Activated B cell treated with CpG ODN at 0.5 μM for 24 hours (primary cell): Measurements from ENCODE around the gene NPBWR2. TPM values are rescaled to one million over a fixed set of nuclear protein-coding genes. Genes with fewer than 3 reads are reported as not detected.

Source experiments
- ATAC-seq: fragments of 200-7000 bp; cut with Tn5 transposase; one replicate; pipeline ENCODE4 v1.10.0; 2021; ENCODE audit warnings: low read depth, mild to moderate bottlenecking, moderate library complexity
- CTCF ChIA-PET: fragments of 350-600 bp; sonication (Branson Sonifier 250); formaldehyde crosslinking; loops from one replicate; lab custom pipeline; 2021; ENCODE audit warnings: antibody characterized with exemption; lab: Charles Lee
- POLR2A ChIA-PET: fragments of 350-600 bp; sonication (Branson Sonifier 250); formaldehyde crosslinking; loops from one replicate; lab custom pipeline; 2021; ENCODE audit warnings: antibody characterized with exemption; lab: Charles Lee
- DNase-seq: peaks from one replicate; pipeline ENCODE4 v3.0.0; 2022
- H3K27ac Mint-ChIP-seq: one replicate; pipeline ENCODE4 v1.8.0; 2020; ENCODE audit warnings: mixed read lengths
- H3K27me3 Mint-ChIP-seq: one replicate; pipeline ENCODE4 v1.8.0; 2021; ENCODE audit warnings: mixed read lengths
- H3K36me3 Mint-ChIP-seq: one replicate; pipeline ENCODE4 v1.8.0; 2021; ENCODE audit warnings: low read depth, mixed read lengths
- H3K4me1 Mint-ChIP-seq: one replicate; pipeline ENCODE4 v1.8.0; 2021; ENCODE audit warnings: mixed read lengths
- H3K4me3 Mint-ChIP-seq: one replicate; pipeline ENCODE4 v1.8.0; 2020; ENCODE audit warnings: mild to moderate bottlenecking, mixed read lengths
- H3K9me3 Mint-ChIP-seq: one replicate; pipeline ENCODE4 v1.8.0; 2020; ENCODE audit warnings: mixed read lengths
- CTCF ChIP-seq: fragments of 200-600 bp; IDR thresholded peaks from one replicate; pipeline ENCODE4 v1.8.0; 2022; ENCODE audit warnings: antibody characterized with exemption, mild to moderate bottlenecking
- intact Hi-C: fragments of 100-400 bp; cut with micrococcal nuclease; formaldehyde crosslinking; loops from one replicate; pipeline ENCODE4 v1.15.1; 2024
- total RNA-seq: library from RNA; stranded (reverse); gene quantifications from 2 replicates; pipeline ENCODE4 v1.2.3, GENCODE V29; 2022

The NPBWR2 gene
- total RNA-seq, 1 donor from 2014 or later, result not detected

DNA sequence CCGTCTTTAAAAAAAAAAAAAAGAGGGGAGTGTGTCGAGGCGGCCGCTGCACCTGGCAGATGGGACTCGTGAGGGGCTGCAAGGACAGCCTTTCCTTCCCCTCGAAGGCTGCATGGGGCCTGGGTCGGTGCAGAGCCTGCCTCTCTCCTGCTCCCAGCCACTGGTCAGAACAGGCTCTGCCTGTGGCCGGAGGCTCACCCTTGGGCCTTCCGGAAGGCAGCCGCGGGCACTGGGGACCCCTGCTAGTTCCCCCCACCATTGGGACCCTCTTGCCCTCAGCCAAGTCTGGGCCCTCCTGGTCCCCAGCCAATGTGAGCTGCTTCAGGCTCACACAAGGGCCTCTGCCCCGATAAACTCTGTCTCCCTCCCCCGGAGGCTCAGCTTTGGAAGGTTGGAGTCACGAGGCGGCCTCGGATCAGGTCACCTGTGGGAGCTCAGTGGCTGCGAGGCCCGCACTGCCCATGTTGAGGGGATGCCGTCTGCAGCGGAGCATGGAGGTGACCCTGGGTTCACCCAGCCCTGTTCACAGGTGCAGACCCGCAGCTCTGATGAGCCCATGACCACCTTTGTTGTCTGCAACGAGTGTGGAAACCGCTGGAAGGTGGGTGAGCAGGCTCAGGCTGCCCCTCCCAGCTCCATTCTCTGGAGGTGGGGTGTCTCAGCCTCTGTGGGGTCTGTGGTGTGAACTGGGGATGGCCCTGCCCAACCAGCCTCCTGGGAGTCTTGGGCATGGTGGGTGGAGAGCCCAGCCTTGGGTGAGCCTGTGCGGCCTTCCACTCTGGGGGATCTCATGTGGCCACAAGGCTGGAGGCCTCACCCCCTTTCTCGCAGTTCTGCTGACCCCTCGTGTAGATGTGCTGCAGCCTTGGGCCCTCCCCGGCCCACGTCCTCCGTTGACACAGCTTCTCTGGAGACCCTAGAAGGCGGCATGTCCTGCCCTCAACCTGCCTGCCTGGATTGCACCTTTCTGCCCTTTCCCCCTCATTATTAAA lies 35.7 kb downstream of the NPBWR2 start:
- peaks cover 37% of the 10 kb centered on the region for H3K36me3 Mint-ChIP-seq
- peaks cover 67% of the 10 kb centered on the region for H3K4me1 Mint-ChIP-seq
- H3K9me3 Mint-ChIP-seq, result no peaks in the 10 kb centered on the region
- H3K27me3 Mint-ChIP-seq, result no peaks in the 10 kb centered on the region
- CTCF ChIA-PET, result interaction anchor here (1.8 kb wide), 1 partner anchor 33 kb away, joined by 4 read pairs; no protein-coding TSS in a partner anchor
- H3K4me3 Mint-ChIP-seq, result no peak overlapping the region
- intact Hi-C loops, result no loop called here
- no peak for TF ChIP-seq CTCF
- DNase-seq, result no peak
- ATAC-seq, result peak; percentile 14
- POLR2A ChIA-PET, result interaction anchor here (1.1 kb wide), 1 partner anchor 207 kb away, joined by 3 read pairs; the partner anchor contains the start of gene TPD52L2
- H3K27ac Mint-ChIP-seq, result peak overlapping the region; percentile 50

DNA sequence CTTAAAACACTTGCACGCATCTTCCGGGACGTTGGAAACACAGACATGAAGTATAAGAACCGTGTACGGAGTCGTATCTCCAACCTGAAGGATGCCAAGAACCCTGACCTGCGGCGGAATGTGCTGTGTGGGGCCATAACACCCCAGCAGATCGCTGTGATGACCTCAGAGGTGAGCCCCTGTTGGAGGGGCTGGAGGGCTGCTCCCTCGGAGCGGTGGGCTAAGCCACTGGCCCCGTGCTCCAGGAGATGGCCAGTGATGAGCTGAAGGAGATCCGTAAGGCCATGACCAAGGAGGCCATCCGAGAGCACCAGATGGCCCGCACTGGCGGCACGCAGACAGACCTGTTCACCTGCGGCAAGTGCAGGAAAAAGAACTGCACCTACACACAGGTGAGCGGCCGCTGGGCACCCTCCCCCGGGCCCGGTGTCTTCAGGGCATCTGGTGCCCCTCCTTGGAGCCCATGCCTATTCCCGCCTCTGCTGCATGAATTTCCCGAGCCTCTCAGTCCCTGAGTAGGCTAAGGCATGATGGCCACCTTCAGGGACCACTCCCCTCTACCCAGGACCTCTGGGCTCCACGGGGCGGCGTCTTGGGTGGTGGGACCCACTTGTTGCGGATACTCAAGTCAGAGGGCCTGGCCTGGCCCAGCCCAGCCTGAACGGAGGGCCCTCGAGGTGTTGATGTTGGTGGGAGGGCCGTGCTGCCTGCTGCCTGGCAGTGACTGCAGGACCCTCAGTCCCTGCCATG lies 36.9 kb downstream of the NPBWR2 start:
- intact Hi-C loops, result no loop called here
- CTCF ChIA-PET, result interaction anchor here (1.1 to 2.5 kb wide), 5 partner anchors 9 to 41 kb away, joined by 3 to 11 read pairs (median 3); partner anchors contain the start of genes LKAAEAR1 and RGS19
- ATAC-seq, result no peak
- no peak overlapping the region for H3K27ac Mint-ChIP-seq
- POLR2A ChIA-PET, result interaction anchor here (0.9 kb wide), 1 partner anchor 31 kb away, joined by 4 read pairs; no protein-coding TSS in a partner anchor
- H3K4me1 Mint-ChIP-seq, result peaks cover 67% of the 10 kb centered on the region
- H3K4me3 Mint-ChIP-seq, result no peak overlapping the region
- no peak for DNase-seq
- no peaks in the 10 kb centered on the region for H3K9me3 Mint-ChIP-seq
- no peak for TF ChIP-seq CTCF
- no peaks in the 10 kb centered on the region for H3K27me3 Mint-ChIP-seq
- peaks cover 30% of the 10 kb centered on the region for H3K36me3 Mint-ChIP-seq

DNA sequence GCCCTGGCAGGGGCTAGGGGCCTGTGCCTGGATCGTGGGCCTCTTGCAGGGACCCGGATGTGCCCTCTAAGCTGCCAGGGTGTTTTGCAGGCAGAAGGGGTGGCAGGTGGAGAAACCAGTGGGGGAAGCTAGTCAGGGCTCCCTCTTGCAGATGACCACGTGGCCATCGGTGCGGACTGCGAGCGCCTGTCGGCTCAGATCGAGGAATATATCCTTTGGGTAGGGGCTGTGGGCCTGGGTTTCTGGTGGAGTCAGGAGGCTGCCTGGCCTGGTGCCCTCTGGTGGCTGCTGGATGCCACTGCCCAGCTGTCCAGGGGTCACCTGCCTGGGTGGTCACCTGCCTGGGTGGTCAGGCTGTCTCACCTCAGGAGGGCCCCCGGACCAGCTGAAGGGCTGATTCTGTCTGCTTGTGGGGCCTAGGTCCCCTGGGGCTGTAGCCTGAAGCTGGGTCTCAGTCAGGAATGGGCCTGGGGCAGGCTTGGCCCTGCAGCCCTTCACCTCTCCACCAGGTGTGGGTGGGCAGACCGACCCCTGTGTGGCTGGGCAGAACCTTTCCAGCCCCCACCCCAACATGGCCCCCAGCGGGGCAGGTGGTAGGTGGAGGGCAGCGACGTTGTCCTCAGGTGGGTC lies 37.6 kb downstream of the NPBWR2 start:
- Mint-ChIP-seq H3K27ac (no peak overlapping the region), H3K4me3 (no peak overlapping the region), H3K9me3 (no peaks in the 10 kb centered on the region), H3K27me3 (no peaks in the 10 kb centered on the region), H3K4me1 (peaks cover 71% of the 10 kb centered on the region), H3K36me3 (peaks cover 24% of the 10 kb centered on the region)
- ChIA-PET POLR2A (interaction anchor here (0.6 to 0.9 kb wide), 2 partner anchors 30 to 51 kb away, joined by 4 to 6 read pairs; no protein-coding TSS in a partner anchor), CTCF (interaction anchor here (1.1 to 2.5 kb wide), 5 partner anchors 9 to 42 kb away, joined by 3 to 11 read pairs (median 3); partner anchors contain the start of genes LKAAEAR1 and RGS19)
- ATAC-seq, result no peak
- no peak for DNase-seq
- intact Hi-C loops, result loop anchor here (1.0 to 10.0 kb wide), 2 partner anchors 30 to 445 kb away; partner anchors contain the start of gene GMEB2
- no peak for TF ChIP-seq CTCF

DNA sequence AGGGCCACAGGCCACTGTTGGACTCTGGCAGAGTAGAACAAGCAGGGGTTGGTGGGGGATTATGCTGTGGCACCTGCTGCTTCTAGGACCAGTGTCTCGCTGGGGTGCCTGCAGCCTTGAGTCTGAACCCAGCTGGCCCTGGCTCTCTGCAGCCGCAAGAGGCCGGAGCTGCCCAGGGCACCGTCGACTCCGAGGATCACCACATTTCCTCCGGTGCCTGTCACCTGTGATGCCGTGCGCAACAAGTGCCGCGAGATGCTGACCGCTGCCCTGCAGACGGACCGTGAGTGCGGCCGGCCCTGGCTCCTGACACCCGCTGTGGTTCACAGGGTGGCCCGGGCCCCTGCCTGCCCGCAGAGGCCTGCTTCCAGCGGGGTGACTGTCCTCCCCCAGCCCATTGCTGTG lies 38.2 kb downstream of the NPBWR2 start:
- intact Hi-C loops, result loop anchor here (1.0 to 10.0 kb wide), 2 partner anchors 30 to 444 kb away; partner anchors contain the start of gene GMEB2
- POLR2A ChIA-PET, result interaction anchor here (0.6 to 5.6 kb wide), 3 partner anchors 8 to 51 kb away, joined by 4 to 77 read pairs (median 6); partner anchors contain the start of genes OPRL1 and RGS19
- Mint-ChIP-seq H3K4me3 (no peak overlapping the region), H3K9me3 (no peaks in the 10 kb centered on the region), H3K4me1 (peaks cover 73% of the 10 kb centered on the region), H3K27ac (no peak overlapping the region), H3K27me3 (no peaks in the 10 kb centered on the region), H3K36me3 (peaks cover 19% of the 10 kb centered on the region)
- CTCF ChIA-PET, result interaction anchor here (0.8 to 2.5 kb wide), 8 partner anchors 9 to 96 kb away, joined by 3 to 11 read pairs (median 3); partner anchors contain the start of genes LKAAEAR1 and RGS19
- no peak for DNase-seq
- no peak for TF ChIP-seq CTCF
- ATAC-seq, result no peak
